GM13977 (cell line): Measurements from ENCODE around the gene PRKCB.

Source experiments
- DNase-seq: peaks from one replicate; pipeline ENCODE4 v3.0.0; 2012; ENCODE audit warnings: low spot score
- in situ Hi-C: fragments of 300-500 bp; cut with MboI; formaldehyde crosslinking; loops from one replicate; pipeline ENCODE4 v1.12.0; 2022; ENCODE audit warnings: low sequenced_read_pairs, low pct_unique_long_range_greater_than_20kb, mixed read lengths, inconsistent platforms; ENCODE audit not compliant: unreplicated experiment
- TF ChIP-seq, protein P1 (sequence below): IDR thresholded peaks from 2 replicates; pipeline ENCODE4 v1.5.1; 2012; ENCODE audit warnings: mild to moderate bottlenecking, control low read depth; ENCODE audit not compliant: insufficient read depth; ENCODE audit errors: extremely low read depth, missing control alignments

The PRKCB gene

DNA sequence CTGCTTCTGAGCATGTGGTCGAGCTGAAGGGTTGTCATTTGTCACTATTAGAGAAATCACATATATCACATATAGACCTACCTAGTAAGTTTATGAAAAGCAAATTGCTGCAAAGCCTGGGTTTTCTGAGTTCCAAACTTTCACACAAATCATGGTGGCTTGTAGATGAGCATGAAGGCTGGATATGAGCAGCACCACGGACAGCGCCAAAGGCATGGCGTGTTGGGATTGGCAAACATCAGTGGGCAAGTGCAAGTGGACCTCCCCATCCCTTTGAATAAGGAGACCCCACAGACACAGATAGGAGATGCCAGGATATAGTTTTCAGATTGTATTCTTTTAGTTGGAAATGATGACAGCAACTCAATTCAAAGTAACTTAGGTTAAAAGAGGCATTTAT, 342.7 kb downstream of the PRKCB start:
- DNase-seq = no peak
- in situ Hi-C loops = no loop called here
- TF ChIP-seq, protein P1, sequence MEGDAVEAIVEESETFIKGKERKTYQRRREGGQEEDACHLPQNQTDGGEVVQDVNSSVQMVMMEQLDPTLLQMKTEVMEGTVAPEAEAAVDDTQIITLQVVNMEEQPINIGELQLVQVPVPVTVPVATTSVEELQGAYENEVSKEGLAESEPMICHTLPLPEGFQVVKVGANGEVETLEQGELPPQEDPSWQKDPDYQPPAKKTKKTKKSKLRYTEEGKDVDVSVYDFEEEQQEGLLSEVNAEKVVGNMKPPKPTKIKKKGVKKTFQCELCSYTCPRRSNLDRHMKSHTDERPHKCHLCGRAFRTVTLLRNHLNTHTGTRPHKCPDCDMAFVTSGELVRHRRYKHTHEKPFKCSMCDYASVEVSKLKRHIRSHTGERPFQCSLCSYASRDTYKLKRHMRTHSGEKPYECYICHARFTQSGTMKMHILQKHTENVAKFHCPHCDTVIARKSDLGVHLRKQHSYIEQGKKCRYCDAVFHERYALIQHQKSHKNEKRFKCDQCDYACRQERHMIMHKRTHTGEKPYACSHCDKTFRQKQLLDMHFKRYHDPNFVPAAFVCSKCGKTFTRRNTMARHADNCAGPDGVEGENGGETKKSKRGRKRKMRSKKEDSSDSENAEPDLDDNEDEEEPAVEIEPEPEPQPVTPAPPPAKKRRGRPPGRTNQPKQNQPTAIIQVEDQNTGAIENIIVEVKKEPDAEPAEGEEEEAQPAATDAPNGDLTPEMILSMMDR = no peak

DNA sequence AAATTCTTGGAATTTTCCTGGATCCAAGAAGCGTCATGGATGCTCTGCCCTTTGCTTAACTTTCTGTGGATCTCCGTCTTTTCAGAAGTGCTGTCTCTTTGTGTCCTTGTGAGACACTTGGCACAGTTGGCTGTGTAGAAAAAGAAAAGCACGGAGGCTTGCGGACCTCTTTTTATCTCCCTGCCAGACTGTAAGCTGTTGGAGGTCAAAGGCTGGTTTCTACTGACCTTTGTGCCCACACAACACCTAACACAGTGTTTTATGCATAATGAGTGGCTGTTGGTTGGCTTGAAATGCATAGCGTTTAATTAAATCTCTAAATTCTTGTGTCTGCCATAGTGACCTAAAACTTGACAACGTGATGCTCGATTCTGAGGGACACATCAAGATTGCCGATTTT, 344.7 kb downstream of the PRKCB start:
- no peak for DNase-seq
- in situ Hi-C loops = no loop called here
- TF ChIP-seq, protein P1 = no peak

DNA sequence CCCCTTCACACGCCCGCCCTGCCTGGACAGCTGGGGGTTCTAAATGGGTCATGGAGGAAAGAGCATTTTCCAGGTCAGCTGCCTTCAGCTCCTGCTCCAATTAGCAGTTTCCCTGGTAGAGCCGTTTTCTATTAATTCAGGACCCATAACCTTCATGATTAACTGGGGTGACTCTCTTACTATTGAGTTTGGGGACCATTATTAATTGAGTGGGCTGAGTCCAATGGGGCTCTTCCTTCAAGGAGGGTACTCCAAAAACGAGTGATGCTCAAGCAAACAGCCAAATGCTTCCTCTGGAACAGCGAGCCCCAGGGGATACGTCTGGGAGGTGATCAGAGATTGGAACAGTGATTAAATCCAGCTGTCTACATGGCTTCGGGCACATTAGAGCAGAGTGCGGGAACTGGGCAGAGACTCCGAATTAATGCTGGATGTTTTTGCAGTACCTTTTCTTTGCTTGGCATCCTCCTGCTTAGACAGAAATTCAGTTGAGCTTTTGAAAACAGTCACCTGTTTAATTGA, 352.3 kb downstream of the PRKCB start:
- DNase-seq = no peak
- TF ChIP-seq, protein P1 = no peak

DNA sequence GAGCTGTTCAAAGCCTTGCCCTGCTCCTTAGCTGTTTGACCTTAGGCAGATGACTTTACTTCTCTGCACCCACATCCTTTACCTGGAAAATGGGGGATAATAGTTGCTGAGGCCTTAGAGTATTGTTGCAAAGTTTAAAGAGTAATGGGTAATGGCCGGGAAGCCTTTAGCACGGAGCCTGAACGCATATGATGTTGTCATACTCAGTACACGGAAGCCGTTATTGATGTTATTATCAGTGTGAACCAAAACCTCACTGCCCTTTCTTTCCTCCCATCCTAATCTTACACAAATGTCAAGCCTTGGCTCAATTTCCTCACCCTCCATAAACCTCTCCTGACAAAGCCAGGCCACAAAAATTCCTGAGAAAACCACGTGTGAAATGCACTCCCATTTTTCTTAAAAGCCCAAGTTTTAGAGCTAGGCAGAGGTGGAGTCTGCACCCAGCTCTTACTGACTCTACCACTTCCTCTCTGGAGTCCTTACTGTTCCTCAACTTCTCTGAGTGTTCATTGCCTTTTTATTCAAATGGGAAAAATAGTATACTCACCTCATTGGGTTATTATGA, 353.1 kb downstream of the PRKCB start:
- in situ Hi-C loops = no loop called here
- TF ChIP-seq, protein P1 = no peak
- no peak for DNase-seq

More for the DNA sequence above, 352.3 kb downstream of the PRKCB start:
- in situ Hi-C loops = no loop called here

DNA sequence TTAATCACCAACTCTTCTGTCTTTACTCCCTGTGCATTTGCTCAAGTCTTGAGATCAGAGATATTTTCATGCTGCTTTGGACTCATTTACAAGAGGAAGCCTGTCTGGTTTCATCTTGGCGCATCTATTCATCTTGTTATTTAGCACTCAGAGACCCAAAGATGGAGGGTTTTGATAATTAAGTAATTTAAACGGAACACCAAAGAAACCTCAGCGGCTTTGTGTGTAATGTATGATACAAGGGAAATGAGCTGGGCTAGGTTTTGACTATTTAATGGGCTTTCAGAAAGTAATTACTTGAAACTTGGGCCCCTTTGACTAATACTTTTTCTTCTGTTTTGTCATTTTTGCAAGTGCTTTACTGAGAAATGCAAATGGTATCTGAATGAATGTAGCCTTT, 354.2 kb downstream of the PRKCB start:
- in situ Hi-C loops = no loop called here
- TF ChIP-seq, protein P1 = no peak
- peak; percentile 10 for DNase-seq

DNA sequence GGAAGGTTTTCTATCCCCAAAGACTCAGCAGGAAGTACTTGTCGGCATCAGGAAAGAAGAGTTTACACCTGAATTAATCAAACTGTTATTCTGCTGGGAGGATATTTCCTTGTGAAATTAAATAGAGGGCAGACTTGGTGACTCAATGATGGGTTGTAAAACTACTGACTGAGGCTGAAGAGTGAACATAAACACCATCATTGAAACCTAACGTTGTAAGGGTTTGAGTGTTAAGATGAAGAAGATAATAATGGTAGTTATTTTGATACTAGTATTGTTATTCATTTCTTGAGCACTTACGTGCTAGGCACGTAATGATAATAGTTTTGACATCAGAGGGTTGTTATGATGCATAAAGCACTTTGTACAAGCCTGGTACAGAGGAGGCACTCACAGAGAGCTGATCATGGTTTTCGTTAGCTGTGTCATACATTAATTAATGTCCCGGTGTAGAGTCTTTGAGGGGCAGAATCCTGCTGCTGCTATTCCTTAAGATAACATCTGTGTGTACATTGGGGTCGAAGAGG, 356.2 kb downstream of the PRKCB start:
- no peak for DNase-seq
- TF ChIP-seq, protein P1 = no peak
- in situ Hi-C loops = no loop called here
